ENCODE data around the gene PKNOX2. TPM values are rescaled to one million over a fixed set of nuclear protein-coding genes. Genes with fewer than 3 reads are reported as not detected.

PKNOX2 gene
- total RNA-seq, 1 donor from 2014 or later, result not detected

GRCh38 chr11:125165111-125165842 is 726 bp downstream of the PKNOX2 start:
- Mint-ChIP-seq H3K4me1 (peaks cover 21% of the 10 kb centered on the region), H3K36me3 (ENCODE audit: low read depth) (peaks cover 1% of the 10 kb centered on the region), H3K9me3 (no peaks in the 10 kb centered on the region), H3K27me3 (peaks cover 66% of the 10 kb centered on the region), H3K4me3 (peak overlapping the region; percentile 86), H3K27ac (no peak overlapping the region)
- intact Hi-C loops (cut with micrococcal nuclease), result loop anchor here (10.0 kb wide), 1 partner anchor 240 kb away; no protein-coding TSS in a partner anchor
- ATAC-seq (ENCODE audit: low read depth), result no peak
- DNase-seq, result peak; percentile 29
- CTCF ChIA-PET, result no interaction called here
- no peak for TF ChIP-seq CTCF (IDR thresholded peaks at IDR 0.05)
- POLR2A ChIA-PET, result interaction anchor here (0.6 kb wide), 1 partner anchor 125 kb away, joined by 5 read pairs; no protein-coding TSS in a partner anchor

GRCh38 chr11:125165843-125166763 is 1.6 kb downstream of the PKNOX2 start:
- intact Hi-C loops (cut with micrococcal nuclease), result loop anchor here (10.0 kb wide), 1 partner anchor 239 kb away; no protein-coding TSS in a partner anchor
- peaks cover 68% of the 10 kb centered on the region for H3K27me3 Mint-ChIP-seq
- H3K4me1 Mint-ChIP-seq, result peaks cover 21% of the 10 kb centered on the region
- ChIA-PET CTCF (no interaction called here), POLR2A (no interaction called here)
- peak overlapping the region; percentile 86 for H3K4me3 Mint-ChIP-seq
- H3K9me3 Mint-ChIP-seq, result no peaks in the 10 kb centered on the region
- ATAC-seq (ENCODE audit: low read depth) (no peak), DNase-seq (no peak)
- H3K27ac Mint-ChIP-seq, result no peak overlapping the region
- TF ChIP-seq CTCF (IDR thresholded peaks at IDR 0.05), result no peak
- peaks cover 1% of the 10 kb centered on the region for H3K36me3 Mint-ChIP-seq (ENCODE audit: low read depth)

- Mint-ChIP-seq H3K27me3 (peaks cover 70% of the 10 kb centered on the region), H3K9me3 (no peaks in the 10 kb centered on the region), H3K4me1 (peaks cover 21% of the 10 kb centered on the region), H3K4me3 (no peak overlapping the region), H3K36me3 (ENCODE audit: low read depth) (peaks cover 1% of the 10 kb centered on the region), H3K27ac (no peak overlapping the region)
- DNase-seq (no peak), ATAC-seq (ENCODE audit: low read depth) (no peak)
- intact Hi-C loops (cut with micrococcal nuclease), result loop anchor here (10.0 kb wide), 1 partner anchor 238 kb away; no protein-coding TSS in a partner anchor
- CTCF ChIA-PET, result no interaction called here
- POLR2A ChIA-PET, result no interaction called here
- TF ChIP-seq CTCF (IDR thresholded peaks at IDR 0.05), result no peak
Observed at GRCh38 chr11:125166764-125167291, 2.3 kb downstream of the PKNOX2 start.

- TF ChIP-seq CTCF (IDR thresholded peaks at IDR 0.05), result no peak
- Mint-ChIP-seq H3K27me3 (peaks cover 72% of the 10 kb centered on the region), H3K4me1 (peaks cover 21% of the 10 kb centered on the region), H3K4me3 (no peak overlapping the region), H3K27ac (no peak overlapping the region), H3K9me3 (no peaks in the 10 kb centered on the region), H3K36me3 (ENCODE audit: low read depth) (peaks cover 1% of the 10 kb centered on the region)
- POLR2A ChIA-PET, result no interaction called here
- CTCF ChIA-PET, result no interaction called here
- no peak for DNase-seq
- intact Hi-C loops (cut with micrococcal nuclease), result loop anchor here (10.0 kb wide), 1 partner anchor 237 kb away; no protein-coding TSS in a partner anchor
- no peak for ATAC-seq (ENCODE audit: low read depth)
Observed at GRCh38 chr11:125167292-125167953, 2.9 kb downstream of the PKNOX2 start.
